ENCODE results near the gene SELENOV. TPM values are rescaled to one million over a fixed set of nuclear protein-coding genes. Genes with fewer than 3 reads are reported as not detected.

SELENOV gene
- total and polyA plus RNA-seq, 2 donors from 2014 or later, result not detected

GRCh38 chr19:39546599-39546998 is 31.7 kb downstream of the SELENOV start:
- FAIRE-seq (no peak), DNase-seq (no peak)
- Histone ChIP-seq H3K27ac (ENCODE audit: low read depth in 2 of 2, low read length in 2 of 2) (no peak overlapping the region), H3K9me3 (ENCODE audit: control insufficient read depth in 2 of 3, insufficient read depth in 1 of 3, low read length in 3 of 3) (no peaks in the 10 kb centered on the region), H3K4me1 (ENCODE audit: control insufficient read depth in 2 of 3, insufficient read depth in 2 of 3, low read depth in 1 of 3, low read length in 3 of 3) (no peaks in the 10 kb centered on the region), H3K9ac (ENCODE audit: low read length in 3 of 3) (no peak overlapping the region), H3K27me3 (ENCODE audit: control insufficient read depth, insufficient read depth, low read length) (no peaks in the 10 kb centered on the region), H3K36me3 (ENCODE audit: control insufficient read depth in 2 of 3, insufficient read depth in 3 of 3, low read length in 3 of 3) (no peaks in the 10 kb centered on the region), H3K4me3 (ENCODE audit: low read length in 3 of 3) (no peak overlapping the region)
- TF ChIP-seq CTCF (IDR thresholded peaks at IDR 0.05; ENCODE audit: borderline replicate concordance, extremely low read depth, insufficient read depth), result no peak
- intact Hi-C loops (cut with DNase I), result no loop called here

- intact Hi-C loops (cut with DNase I), result loop anchor here (5.0 kb wide), 1 partner anchor 122 kb away; no protein-coding TSS in a partner anchor
- H3K9ac ChIP-seq (ENCODE audit: low read length in 3 of 3), result no peak overlapping the region
- no peaks in the 10 kb centered on the region for H3K27me3 ChIP-seq (ENCODE audit: control insufficient read depth, insufficient read depth, low read length)
- H3K9me3 ChIP-seq (ENCODE audit: control insufficient read depth in 2 of 3, insufficient read depth in 1 of 3, low read length in 3 of 3), result no peaks in the 10 kb centered on the region
- H3K4me1 ChIP-seq (ENCODE audit: control insufficient read depth in 2 of 3, insufficient read depth in 2 of 3, low read depth in 1 of 3, low read length in 3 of 3), result no peaks in the 10 kb centered on the region
- H3K36me3 ChIP-seq (ENCODE audit: control insufficient read depth in 2 of 3, insufficient read depth in 3 of 3, low read length in 3 of 3), result no peaks in the 10 kb centered on the region
- no peak for TF ChIP-seq CTCF (IDR thresholded peaks at IDR 0.05; ENCODE audit: borderline replicate concordance, extremely low read depth, insufficient read depth)
- no peak overlapping the region for H3K4me3 ChIP-seq (ENCODE audit: low read length in 3 of 3)
- DNase-seq (no peak), FAIRE-seq (no peak)
- H3K27ac ChIP-seq (ENCODE audit: low read depth in 2 of 2, low read length in 2 of 2), result no peak overlapping the region
These were observed 35.3 kb downstream of the SELENOV start for GRCh38 chr19:39550197-39550596.

- H3K4me3 ChIP-seq (ENCODE audit: low read length in 3 of 3), result no peak overlapping the region
- intact Hi-C loops (cut with DNase I), result loop anchor here (5.0 kb wide), 1 partner anchor 119 kb away; no protein-coding TSS in a partner anchor
- H3K27ac ChIP-seq (ENCODE audit: low read depth in 2 of 2, low read length in 2 of 2), result no peak overlapping the region
- DNase-seq (no peak), FAIRE-seq (no peak)
- H3K27me3 ChIP-seq (ENCODE audit: control insufficient read depth, insufficient read depth, low read length), result no peaks in the 10 kb centered on the region
- no peak overlapping the region for H3K9ac ChIP-seq (ENCODE audit: low read length in 3 of 3)
- H3K9me3 ChIP-seq (ENCODE audit: control insufficient read depth in 2 of 3, insufficient read depth in 1 of 3, low read length in 3 of 3), result no peaks in the 10 kb centered on the region
- TF ChIP-seq CTCF (IDR thresholded peaks at IDR 0.05; ENCODE audit: borderline replicate concordance, extremely low read depth, insufficient read depth), result no peak
- H3K36me3 ChIP-seq (ENCODE audit: control insufficient read depth in 2 of 3, insufficient read depth in 3 of 3, low read length in 3 of 3), result no peaks in the 10 kb centered on the region
- no peaks in the 10 kb centered on the region for H3K4me1 ChIP-seq (ENCODE audit: control insufficient read depth in 2 of 3, insufficient read depth in 2 of 3, low read depth in 1 of 3, low read length in 3 of 3)
These were observed 38.2 kb downstream of the SELENOV start for GRCh38 chr19:39553082-39553652.
